Measurements from ENCODE around the gene RUBCN. TPM values are rescaled to one million over a fixed set of nuclear protein-coding genes. Genes with fewer than 3 reads are reported as not detected.
A peak's percentile ranks its signal among the peaks of the same experiment; 100 is the strongest.
"Not testable (repeated sequence)": the region's sequence is repeated elsewhere in the genome, so short reads cannot be mapped to it uniquely, and the experiment has no call there.

The RUBCN gene
- total and polyA plus RNA-seq, 9 donors = 9.5 to 36.2 (median 27.4) TPM

DNA sequence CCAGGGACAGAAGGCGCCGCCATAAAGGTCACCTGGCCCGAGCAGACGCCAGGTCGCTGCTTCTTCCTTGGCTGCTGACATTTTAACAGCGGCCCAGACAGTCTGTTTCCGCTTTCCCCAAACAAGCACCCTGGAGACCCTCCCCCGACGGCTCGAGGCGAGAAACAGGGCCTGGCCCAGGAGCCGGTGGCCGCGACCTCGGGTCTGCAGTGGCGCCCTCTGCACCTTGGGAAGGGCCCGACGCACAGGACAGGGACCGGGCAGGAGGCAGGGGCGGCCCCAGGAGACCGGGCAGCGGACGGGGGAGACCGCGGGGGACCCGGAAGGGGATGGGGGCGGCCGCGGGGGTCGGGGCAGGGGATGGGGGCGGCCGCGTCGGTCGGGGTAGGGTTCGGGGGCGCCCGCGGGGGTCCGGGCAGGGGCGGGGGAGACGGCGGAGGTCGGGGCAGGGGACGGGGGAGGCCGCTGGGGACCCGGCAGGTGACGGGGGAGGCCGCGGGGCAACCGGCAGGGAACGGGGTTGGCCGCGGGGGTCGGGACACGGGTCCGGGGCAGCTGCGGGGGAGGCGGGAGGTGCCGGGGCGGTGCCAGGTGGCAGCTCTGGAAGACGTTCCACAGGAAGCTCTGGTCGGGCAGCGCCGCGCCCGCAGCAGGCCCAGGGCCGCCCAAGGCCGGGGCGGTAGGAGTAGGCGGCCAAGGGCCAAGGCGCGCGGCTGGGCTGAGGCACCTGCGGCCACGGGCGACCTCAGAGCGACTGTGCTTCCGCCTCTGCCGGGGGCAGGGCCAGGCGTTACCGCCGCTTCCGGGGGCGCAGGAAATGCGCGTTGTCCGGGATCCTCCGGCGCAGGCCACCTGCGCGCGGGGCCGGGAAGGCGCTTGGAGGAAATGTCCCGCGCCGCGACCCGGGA lies 82.4 kb downstream of the RUBCN start:
- peak in 4 of 5 donors; percentile 25 to 65 (median 56) for DNase-seq
- H3K4me1 ChIP-seq (ENCODE audit: insufficient read depth); H3K36me3 ChIP-seq; intact Hi-C loops (cut with DNase I); H3K9me3 ChIP-seq; H3K27me3 ChIP-seq: not testable (repeated sequence)
- Histone ChIP-seq H3K27ac (peak overlapping the region in 1 of 2 donors; percentile 71), H3K4me3 (peak overlapping the region; percentile 28)
- WGBS, 3 donors = 7% methylated on average over 19 of the region's 100 CpGs; no CpG with 5 or more reads in 2 of the 3 donors

DNA sequence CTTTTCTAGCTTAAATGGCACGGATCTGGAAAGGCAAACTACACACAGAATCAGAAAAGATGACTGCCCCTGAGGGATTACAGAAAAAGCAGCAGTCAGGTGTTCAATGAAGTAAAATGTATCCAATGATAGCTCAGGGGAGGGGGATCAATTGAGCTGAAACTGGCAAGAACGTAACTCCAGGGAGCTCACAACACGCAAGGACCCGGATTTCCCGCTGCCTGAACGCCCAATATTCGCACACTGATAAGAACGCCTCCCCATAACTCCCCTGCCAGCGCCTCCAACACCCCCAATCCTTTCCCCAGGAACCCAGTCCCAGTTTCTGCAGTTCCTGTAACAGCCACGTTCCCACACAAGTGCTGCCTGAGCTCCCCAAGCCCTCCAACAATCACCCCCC lies 83.8 kb downstream of the RUBCN start:
- 16 to 17% methylated on average over 1 of the region's 10 CpGs; no CpG with 5 or more reads in 1 of the 3 donors for WGBS, 3 donors
- H3K27ac ChIP-seq; H3K27me3 ChIP-seq; DNase-seq; H3K36me3 ChIP-seq; H3K4me3 ChIP-seq; H3K4me1 ChIP-seq (ENCODE audit: insufficient read depth); H3K9me3 ChIP-seq; intact Hi-C loops (cut with DNase I): not testable (repeated sequence)

DNA sequence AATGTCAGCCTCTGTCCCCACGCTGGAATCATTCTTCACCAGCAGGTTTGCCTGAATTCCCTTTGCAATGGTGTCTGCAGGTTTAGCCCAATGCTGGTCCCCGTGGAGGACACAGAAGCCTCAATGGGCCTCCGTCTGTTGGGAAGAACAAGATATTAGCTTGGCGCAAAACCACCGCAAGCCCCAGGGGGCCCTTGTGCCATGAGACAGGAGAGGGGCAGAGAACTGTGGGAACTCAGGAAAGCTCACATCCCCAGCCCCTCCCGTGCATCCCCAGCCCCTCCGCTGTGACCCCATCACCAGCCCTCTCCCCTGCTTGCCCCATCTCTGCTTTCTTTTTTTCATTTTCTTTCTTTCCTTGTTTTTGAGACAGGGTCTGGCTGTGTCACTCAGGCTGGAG lies 89.1 kb downstream of the RUBCN start:
- H3K4me3 ChIP-seq; intact Hi-C loops (cut with DNase I); H3K27me3 ChIP-seq; H3K36me3 ChIP-seq; DNase-seq; H3K9me3 ChIP-seq; H3K27ac ChIP-seq; H3K4me1 ChIP-seq (ENCODE audit: insufficient read depth): not testable (repeated sequence)
- 88 to 97% (median 89%) methylated on average over 1 to 6 of the region's 7 CpGs for WGBS, 3 donors

DNA sequence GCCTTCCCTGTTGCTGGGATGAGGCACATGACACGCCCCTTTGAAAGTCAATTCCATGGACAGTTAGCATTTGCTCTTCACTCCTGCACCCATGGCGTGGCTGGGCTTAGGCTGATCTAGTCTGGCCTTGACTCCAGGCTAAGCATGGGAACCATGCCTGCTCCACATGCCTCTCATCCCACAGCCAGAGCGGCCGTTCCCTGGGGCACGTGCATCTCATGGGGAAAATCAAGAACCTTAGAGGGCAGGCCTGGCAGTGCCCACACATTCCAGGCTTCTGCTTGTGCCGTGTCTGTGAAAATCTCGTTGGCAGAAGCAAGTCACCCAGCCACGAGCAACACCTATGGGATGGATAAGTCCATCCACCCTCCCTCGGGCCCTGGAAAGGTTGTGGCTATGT lies 89.5 kb downstream of the RUBCN start:
- H3K4me1 ChIP-seq (ENCODE audit: insufficient read depth); H3K27ac ChIP-seq; H3K27me3 ChIP-seq; DNase-seq; H3K4me3 ChIP-seq; H3K36me3 ChIP-seq; H3K9me3 ChIP-seq; intact Hi-C loops (cut with DNase I): not testable (repeated sequence)
- WGBS, 3 donors = 86 to 94% (median 87%) methylated on average over 8 of the region's 9 CpGs

DNA sequence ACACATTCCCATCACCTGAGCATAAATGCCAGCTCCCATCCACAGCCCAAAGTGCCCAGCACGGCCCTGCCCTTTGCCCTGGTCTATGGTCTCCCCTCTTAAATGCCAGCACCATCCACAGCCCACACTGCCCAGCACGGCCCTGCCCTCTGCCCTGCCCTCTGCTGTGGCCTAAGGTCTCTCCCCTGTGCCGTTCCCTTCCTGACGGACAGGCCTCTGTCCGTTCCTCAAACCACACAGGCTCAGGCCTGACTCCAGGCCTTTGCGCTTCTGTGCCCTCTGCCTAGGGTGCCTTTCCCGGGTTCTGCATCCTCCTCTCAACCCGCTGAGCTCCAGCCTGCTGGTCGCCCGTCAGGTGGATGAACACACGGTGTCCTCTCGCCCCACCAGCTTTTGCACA lies 90.4 kb downstream of the RUBCN start:
- 82 to 96% (median 91%) methylated on average over 12 of the region's 12 CpGs for WGBS, 3 donors
- intact Hi-C loops (cut with DNase I); H3K27ac ChIP-seq; H3K9me3 ChIP-seq; DNase-seq; H3K4me1 ChIP-seq (ENCODE audit: insufficient read depth); H3K4me3 ChIP-seq; H3K27me3 ChIP-seq; H3K36me3 ChIP-seq: not testable (repeated sequence)

DNA sequence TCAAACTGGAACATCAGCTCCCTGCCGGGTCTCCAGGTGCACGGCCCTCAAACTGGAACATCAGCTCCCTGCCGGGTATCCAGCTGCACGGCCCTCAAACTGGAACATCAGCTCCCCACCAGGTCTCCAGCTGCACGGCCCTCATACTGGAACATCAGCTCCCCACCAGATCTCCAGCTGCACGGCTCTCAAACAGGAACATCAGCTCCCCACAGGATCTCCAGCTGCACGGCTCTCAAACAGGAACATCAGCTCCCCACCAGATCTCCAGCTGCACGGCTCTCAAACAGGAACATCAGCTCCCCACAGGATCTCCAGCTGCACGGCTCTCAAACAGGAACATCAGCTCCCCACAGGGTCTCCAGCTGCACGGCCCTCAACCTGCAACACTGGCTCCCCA lies 99.1 kb downstream of the RUBCN start:
- 84 to 93% (median 87%) methylated on average over 10 of the region's 10 CpGs for WGBS, 3 donors
- H3K9me3 ChIP-seq; H3K36me3 ChIP-seq; H3K4me1 ChIP-seq (ENCODE audit: insufficient read depth); DNase-seq; intact Hi-C loops (cut with DNase I); H3K27me3 ChIP-seq; H3K27ac ChIP-seq; H3K4me3 ChIP-seq: not testable (repeated sequence)

DNA sequence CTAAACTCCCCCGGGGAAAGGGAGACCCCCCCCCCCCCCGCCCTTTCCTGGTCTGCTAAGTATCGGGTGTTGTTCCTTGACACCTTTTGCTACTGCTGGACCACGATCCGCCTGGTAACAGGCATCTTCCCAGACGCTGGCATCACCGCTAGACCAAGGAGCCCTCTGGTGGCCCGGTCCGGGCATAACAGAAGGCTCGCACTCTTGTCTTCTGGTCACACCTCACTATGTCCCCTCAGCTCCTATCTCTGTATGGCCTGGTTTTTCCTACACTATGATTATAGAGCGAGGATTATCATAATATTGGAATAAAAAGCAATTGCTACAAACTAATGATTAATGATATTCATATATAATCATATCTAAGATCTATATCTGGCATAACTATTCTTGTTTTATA lies 104.7 kb downstream of the RUBCN start:
- H3K36me3 ChIP-seq; H3K4me1 ChIP-seq (ENCODE audit: insufficient read depth); H3K4me3 ChIP-seq; DNase-seq; H3K27me3 ChIP-seq; H3K27ac ChIP-seq; H3K9me3 ChIP-seq; intact Hi-C loops (cut with DNase I): not testable (repeated sequence)
- 15 to 27% (median 18%) methylated on average over 9 to 10 of the region's 11 CpGs for WGBS, 3 donors

DNA sequence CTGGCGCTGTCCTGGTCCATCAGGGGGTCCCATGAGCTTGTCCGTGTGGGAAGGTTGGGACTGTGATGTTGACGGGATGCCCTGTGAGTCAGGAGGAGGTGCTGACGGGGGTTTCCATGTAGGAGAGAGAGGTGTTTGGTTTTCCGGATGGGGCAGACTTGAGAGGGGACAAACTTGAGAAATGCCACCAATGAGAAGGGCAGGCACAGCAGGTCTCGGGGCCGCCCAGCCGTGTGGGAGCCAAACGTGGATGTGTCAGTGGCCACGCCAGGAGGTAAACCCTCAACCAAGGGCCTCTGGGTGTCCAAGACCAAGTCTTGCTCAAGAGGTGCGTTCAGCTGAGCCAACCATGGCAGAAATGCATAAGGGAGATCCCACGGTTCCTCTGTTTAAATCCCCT lies 105.9 kb downstream of the RUBCN start:
- H3K36me3 ChIP-seq; H3K27ac ChIP-seq; H3K4me3 ChIP-seq; H3K27me3 ChIP-seq; H3K9me3 ChIP-seq; intact Hi-C loops (cut with DNase I); DNase-seq; H3K4me1 ChIP-seq (ENCODE audit: insufficient read depth): not testable (repeated sequence)
- 88 to 93% (median 91%) methylated on average over 12 of the region's 12 CpGs for WGBS, 3 donors

DNA sequence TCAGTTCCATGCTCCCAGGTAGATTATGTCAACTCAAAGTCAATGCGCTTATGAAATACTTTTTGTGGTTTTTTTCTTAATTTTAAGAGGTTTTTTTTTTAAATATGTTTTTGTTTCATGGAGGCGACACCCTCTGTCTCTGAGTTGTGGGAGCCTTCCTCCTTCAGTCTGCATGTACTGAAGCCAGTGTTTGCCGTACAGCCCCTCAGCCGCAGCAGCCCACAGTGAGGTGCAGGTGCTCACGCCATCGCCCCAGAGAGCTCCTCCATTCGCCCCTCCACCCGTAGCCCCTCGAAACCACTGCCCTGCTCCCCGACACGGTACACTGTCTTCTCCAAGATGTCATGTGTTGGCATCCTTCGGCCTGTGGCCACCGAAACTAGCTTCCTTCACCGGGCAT lies 107.4 kb downstream of the RUBCN start:
- DNase-seq; H3K9me3 ChIP-seq; H3K36me3 ChIP-seq; intact Hi-C loops (cut with DNase I); H3K4me3 ChIP-seq; H3K27me3 ChIP-seq; H3K4me1 ChIP-seq (ENCODE audit: insufficient read depth); H3K27ac ChIP-seq: not testable (repeated sequence)
- 94 to 97% (median 96%) methylated on average over 8 to 13 of the region's 14 CpGs for WGBS, 3 donors
